KG1 (cell line): ENCODE results near the gene MMP27.

Source experiments
- DNase-seq: peaks from one replicate; lab custom pipeline; 2025; lab: John Stamatoyannopoulos, UW

The MMP27 gene

DNA sequence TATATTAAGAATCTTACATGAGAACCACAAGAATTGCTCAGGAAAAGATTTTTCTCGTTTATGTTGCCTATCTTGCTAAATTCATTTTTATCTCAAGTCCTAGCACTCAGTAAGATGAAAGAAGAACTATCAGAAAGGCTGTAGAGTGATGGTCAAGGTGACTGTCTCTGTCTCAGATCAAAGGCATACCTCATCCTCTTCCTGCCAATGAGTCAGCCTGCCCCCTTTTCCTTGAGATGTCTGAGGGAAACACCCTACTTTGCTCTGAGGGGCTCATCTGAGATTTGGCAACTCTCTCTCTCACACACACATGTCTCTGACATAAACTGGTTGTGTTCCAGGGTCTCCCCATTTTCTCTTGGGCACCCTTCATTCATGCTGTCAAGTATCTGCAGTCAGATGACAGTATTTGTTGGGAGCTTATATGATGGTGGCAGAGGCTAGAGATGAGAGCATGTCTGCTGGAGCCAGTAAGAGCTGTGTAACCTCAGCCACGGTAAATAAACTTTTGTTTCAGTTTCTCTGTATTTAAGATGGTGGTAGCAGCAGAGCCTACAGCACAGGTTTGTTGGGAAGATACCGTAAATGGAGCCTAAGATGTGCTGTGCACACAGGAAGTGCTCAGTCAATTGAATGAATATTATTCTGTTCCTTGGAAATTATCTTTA lies 1.6 kb downstream of the MMP27 start:
- DNase-seq = no peak

DNA sequence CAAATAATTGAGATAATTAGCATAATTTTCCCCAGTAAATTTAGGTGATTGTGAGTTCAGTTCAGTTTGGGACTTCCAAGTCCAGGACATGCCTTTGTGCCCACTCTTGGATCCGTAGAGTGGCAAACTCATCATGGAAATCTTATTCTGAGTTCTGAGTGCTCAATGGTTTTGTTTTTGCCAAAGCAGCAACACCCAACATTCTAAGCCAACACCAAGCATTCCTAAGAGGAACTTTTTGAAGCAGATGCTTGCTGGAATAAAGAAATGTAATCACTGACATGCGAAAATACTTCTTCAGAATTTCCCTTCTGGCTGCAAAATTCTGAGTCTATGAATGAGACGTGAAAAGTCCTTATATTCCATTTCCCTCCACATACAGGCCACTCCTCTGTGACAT lies 10.4 kb downstream of the MMP27 start:
- no peak for DNase-seq

GRCh38 chr11:102685754-102686153 lies 19.8 kb downstream of the MMP27 start:
- no peak for DNase-seq

DNA sequence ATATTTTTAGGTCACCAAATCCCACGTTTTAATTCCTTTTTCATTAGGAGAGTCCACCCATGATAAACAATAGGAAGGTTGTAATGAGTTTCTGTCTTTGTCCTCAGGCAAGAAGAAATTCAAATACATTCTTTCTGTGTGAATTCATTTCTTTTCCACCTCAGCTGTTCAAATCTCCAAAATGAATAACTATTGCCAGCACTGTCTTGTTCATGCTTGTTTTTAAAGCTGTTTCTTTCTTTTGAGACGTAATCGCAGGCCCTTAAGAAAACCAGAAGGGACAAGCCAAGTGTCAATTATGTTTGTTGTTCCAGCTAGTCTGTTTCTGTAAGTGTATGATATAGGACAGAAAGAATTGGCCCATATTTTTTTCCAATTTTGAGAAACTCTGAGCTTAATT lies 20.2 kb downstream of the MMP27 start:
- no peak for DNase-seq

- DNase-seq = no peak
Measured at GRCh38 chr11:102683277-102683676, 22.3 kb downstream of the MMP27 start.

- DNase-seq = no peak
Measured at GRCh38 chr11:102680945-102681344, 24.6 kb downstream of the MMP27 start.

GRCh38 chr11:102678022-102678421 lies 27.5 kb downstream of the MMP27 start:
- DNase-seq = no peak

- DNase-seq = no peak
Measured at GRCh38 chr11:102676084-102676483, 29.5 kb downstream of the MMP27 start.

DNA sequence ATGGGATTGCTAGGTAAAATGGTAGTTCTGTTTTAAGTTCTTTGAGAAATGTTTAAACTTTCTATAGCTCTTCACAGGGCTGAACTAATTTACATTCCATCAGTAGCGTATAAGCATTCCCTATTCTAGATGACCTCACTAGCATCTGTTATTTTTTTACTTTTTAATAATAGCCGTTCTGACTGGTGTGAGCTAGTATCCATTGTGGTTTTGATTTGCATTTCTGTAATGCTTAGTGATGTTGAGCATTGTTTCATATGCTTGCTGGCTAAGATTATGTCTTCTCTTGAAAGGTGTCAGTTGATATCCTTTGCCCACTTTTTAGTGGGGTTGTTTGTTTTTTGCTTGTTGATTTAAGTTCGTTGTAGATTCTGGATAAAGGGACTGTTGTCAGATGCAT lies 35.9 kb downstream of the MMP27 start:
- no peak for DNase-seq

DNA sequence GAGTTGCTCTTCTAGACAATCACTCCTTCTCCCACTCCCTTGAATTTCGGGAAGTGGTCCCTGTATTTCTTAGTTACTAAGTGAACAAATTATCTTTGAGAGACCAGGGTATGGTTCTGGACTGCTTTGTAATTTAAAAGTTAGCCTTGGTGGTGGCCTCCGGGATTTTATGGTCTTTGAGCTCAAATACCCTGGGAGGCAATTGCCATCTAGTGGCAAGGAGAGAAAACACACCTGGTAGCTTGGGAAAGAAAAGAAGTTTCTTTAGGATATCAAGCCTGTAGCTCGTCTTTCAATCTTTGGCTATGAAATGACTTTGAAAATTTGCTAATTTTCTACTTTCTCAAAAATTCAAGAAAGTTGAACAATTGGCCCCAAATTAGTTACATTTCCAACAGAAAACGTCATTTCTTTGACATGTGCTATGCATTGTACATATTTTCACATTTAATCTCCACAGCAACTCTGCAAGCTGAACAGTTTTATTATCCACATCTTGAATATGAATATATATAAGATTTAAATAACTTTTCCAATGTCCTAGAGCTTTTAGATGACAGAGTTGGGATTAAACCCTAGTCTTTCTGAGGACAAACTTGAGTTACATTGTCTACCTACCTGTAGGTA lies 39.1 kb downstream of the MMP27 start:
- DNase-seq = no peak

DNA sequence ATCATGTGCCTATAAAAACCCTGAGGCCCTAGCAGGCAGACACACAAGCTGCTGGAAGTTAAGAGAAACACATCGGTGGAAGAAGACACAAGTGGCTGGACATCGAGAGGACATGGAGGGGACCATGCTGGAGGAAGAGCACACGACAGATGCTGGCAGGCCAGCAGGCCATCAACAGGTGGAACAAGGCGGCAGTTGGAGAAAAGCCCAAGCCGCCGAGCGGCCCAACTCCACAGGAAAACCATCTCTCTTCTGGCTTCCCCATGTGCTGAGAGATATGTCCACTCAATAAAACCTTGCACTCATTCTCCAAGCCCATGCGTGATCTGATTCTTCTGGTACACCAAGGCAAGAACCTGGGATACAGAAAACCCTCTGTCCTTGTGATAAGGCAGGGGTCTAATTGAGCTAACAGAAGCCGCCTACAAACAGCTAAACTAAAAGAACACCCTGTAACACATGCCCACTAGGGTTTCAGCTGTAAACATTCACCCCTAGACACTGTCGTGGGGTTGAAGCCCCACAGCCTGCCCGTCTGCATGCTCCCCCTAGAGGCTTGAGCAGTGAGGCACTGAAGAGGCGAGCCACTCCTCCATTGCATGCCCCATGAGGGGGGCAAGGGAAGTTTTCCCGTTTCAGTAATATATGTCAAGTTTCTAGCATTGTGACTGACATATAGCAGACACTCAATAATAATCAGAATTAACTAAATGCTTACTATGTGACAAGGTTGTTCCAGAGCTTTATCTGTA lies 41.4 kb downstream of the MMP27 start:
- no peak for DNase-seq

DNA sequence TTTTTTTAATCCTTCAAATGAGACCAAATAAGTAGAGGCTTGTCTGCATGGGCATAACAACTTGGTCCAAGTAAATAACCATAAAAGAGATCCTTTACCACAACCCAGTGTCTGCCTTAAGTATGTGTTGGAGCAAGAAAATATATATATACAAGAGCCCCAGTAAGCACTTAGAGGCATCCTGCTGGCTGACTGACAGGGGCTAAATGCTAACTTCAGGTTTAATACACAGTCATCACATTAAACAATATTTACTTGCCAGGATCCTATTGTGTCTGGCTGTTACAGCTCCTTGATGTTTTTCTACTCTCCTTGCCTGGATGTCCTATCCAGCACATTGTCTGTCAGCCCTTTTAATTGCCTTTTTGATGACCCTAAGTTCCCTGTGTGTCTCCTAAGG lies 43.0 kb downstream of the MMP27 start:
- no peak for DNase-seq

DNA sequence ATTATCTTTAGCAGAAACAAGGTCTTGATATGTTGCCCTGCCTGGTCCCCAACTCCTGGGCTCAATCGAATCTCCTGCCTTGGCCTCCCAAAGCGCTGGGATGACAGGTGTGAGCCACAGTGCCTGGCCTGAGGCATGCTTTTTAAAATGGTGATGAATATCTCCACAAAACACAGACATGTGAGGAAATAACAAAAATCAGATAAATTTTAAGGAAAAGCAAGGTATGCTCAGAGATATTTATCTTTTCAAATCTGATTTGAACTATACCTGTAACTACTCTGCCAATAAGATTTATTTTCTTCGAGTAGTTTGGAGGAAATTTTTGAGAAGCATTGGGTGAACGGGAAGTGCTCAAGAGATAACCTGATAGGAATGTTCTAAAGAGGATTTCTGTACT lies 44.5 kb downstream of the MMP27 start:
- DNase-seq = no peak

- DNase-seq = no peak
Measured at GRCh38 chr11:102656528-102656927, 49.0 kb downstream of the MMP27 start.

GRCh38 chr11:102655547-102655946 lies 50.0 kb downstream of the MMP27 start:
- no peak for DNase-seq

DNA sequence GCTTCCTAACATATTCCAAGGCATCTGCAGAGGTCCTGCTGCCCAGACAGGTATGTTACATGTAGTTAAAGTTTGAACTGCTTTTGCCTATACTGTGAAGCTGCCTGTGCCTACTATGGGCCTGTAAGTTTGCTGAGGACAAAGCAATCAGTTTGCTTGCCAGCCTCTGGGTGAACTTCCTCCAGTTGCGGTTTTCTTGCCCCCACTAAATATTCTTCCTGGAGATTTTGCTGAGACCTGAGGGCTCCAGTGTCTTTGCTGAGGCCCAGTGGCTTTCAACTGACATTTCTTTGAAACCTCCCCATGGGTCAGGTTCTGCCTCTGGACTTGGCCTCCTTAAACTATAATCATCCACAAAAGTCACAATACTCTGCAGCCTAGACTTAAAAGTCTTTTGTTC lies 50.8 kb downstream of the MMP27 start:
- no peak for DNase-seq

DNA sequence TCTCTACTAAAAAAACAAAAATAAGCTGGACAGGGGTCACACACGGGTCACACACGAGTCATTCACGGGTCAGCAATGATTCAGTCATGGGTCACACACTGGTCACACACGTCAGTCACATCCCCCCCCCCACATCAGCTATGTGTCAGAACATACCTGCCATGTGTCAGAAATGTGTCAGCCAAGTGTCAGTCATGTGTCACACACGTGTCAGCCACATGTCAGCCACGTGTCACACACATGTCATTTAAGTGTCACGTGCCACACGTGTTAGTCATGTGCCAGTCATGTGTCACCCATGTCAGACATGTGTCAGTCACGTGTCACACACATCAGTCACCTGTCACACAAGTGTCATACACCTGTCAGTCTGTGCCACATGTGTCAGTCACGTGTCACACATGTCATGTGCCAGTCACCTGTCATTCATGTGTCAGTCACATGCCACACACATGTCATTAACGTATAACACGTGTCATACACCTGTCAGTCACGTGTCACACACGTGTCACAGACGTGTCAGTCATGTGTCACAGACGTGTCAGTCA lies 51.8 kb downstream of the MMP27 start:
- DNase-seq = no peak

GRCh38 chr11:102647430-102647829 lies 58.1 kb downstream of the MMP27 start:
- DNase-seq = no peak

DNA sequence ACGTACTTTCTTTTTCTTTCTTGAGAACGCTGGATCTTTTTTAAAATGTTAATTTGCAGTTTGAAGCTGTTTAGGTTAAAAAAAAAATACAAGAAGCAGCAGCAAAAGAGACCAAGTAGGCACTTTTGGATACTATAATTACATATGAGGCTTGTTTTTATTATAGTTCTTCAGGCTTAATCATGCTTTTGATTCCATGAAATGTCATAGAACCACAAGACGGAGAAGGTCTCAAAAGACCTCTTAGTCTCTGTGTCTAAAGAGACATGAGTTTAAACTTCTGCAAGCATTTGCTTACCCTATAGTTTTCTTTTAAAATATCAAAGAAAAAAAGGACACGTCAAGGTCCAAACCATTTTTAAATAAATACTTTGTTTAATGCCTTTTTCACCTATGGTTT lies 61.6 kb downstream of the MMP27 start:
- DNase-seq = no peak
